IMR-90 (cell line): ENCODE results near the gene ZNF407. TPM values are rescaled to one million over a fixed set of nuclear protein-coding genes. Genes with fewer than 3 reads are reported as not detected.

Experiments used
- ATAC-seq: fragments of 200-7000 bp; cut with Tn5 transposase; 2 replicates; pipeline ENCODE4 v1.9.1; 2020; ENCODE audit warnings: low read depth, mild to moderate bottlenecking, moderate library complexity
- BruUV-seq: library from RNA; stranded (reverse); fragments of 400-500 nt; replicated peaks from 2 replicates; lab custom pipeline; 2021; lab: Mats Ljungman, UMichigan
- CTCF ChIA-PET: fragments of 300-600 bp; formaldehyde crosslinking; extraction: SDS; loops from one replicate; lab custom pipeline; 2021; ENCODE audit warnings: antibody characterized with exemption; lab: Yijun Ruan, JAX
- POLR2A ChIA-PET: fragments of 300-600 bp; sonication (Branson Sonifier 250); formaldehyde crosslinking; loops from one replicate; lab custom pipeline; 2022; ENCODE audit warnings: antibody characterized with exemption; ENCODE audit not compliant: unreplicated experiment; lab: Charles Lee
- DNase-seq: peaks from one replicate; pipeline ENCODE4 v3.0.0; 2013
- H2AFZ ChIP-seq: replicated peaks from 2 replicates; pipeline ENCODE3; 2013; ENCODE audit warnings: low read length, mild to moderate bottlenecking; ENCODE audit not compliant: poor library complexity
- H2AK5ac ChIP-seq: 2 replicates; pipeline ENCODE4 v1.6.1; 2013; ENCODE audit warnings: low read depth, low read length, inconsistent platforms
- H2AK9ac ChIP-seq: replicated peaks from 2 replicates; pipeline ENCODE3; 2013; ENCODE audit warnings: mild to moderate bottlenecking, low read depth, low read length, moderate library complexity; ENCODE audit not compliant: poor library complexity
- H2BK120ac ChIP-seq: 2 replicates; pipeline ENCODE4 v1.6.1; 2013; ENCODE audit warnings: low read depth, low read length, inconsistent platforms
- H2BK15ac ChIP-seq: 3 replicates; pipeline ENCODE4 v1.6.1; 2013; ENCODE audit warnings: low read depth, low read length, inconsistent platforms
- H2BK20ac ChIP-seq: 2 replicates; pipeline ENCODE4 v1.6.1; 2013; ENCODE audit warnings: low read depth, mild to moderate bottlenecking, inconsistent platforms, low read length, moderate library complexity
- H2BK5ac ChIP-seq: 2 replicates; pipeline ENCODE4 v1.6.1; 2013; ENCODE audit warnings: mild to moderate bottlenecking, low read depth, low read length, inconsistent platforms; ENCODE audit not compliant: poor library complexity, severe bottlenecking
- H3K14ac ChIP-seq: replicated peaks from 2 replicates; pipeline ENCODE4 v1.6.1; 2013; ENCODE audit warnings: low read depth, low read length, inconsistent platforms
- H3K18ac ChIP-seq: 2 replicates; pipeline ENCODE4 v1.6.1; 2013; ENCODE audit warnings: low read depth, low read length, control low read depth
- H3K23ac ChIP-seq: 2 replicates; pipeline ENCODE4 v1.6.1; 2013; ENCODE audit warnings: low read depth, low read length, inconsistent platforms
- H3K27ac ChIP-seq: 2 replicates; pipeline ENCODE4 v1.5.1; 2013; ENCODE audit warnings: mild to moderate bottlenecking, control low read depth, low read length; ENCODE audit not compliant: insufficient read depth
- H3K27me3 ChIP-seq: 2 replicates; pipeline ENCODE4 v1.6.1; 2013; ENCODE audit warnings: low read length; ENCODE audit not compliant: control insufficient read depth, insufficient read depth
- H3K36me3 ChIP-seq: 2 replicates; pipeline ENCODE4 v1.6.1; 2013; ENCODE audit warnings: low read length, mixed read lengths; ENCODE audit not compliant: control insufficient read depth, insufficient read depth
- H3K4ac ChIP-seq: 2 replicates; pipeline ENCODE4 v1.6.1; 2013; ENCODE audit warnings: low read depth, low read length, inconsistent platforms
- H3K4me1 ChIP-seq: 2 replicates; pipeline ENCODE4 v1.6.1; 2013; ENCODE audit warnings: low read length, mixed read lengths; ENCODE audit not compliant: control insufficient read depth, insufficient read depth
- H3K4me2 ChIP-seq: 2 replicates; pipeline ENCODE4 v1.6.1; 2013; ENCODE audit warnings: low read depth, mild to moderate bottlenecking, control low read depth, low read length, moderate library complexity
- H3K4me3 ChIP-seq: 2 replicates; pipeline ENCODE4 v1.5.1; 2013; ENCODE audit warnings: low read depth, mild to moderate bottlenecking, control low read depth, low read length, moderate library complexity; ENCODE audit not compliant: insufficient read depth
- H3K56ac ChIP-seq: 2 replicates; pipeline ENCODE4 v1.6.1; 2013; ENCODE audit warnings: low read length, inconsistent platforms; ENCODE audit not compliant: insufficient read depth; ENCODE audit errors: extremely low read depth
- H3K79me1 ChIP-seq, 2 experiments: 2 replicates each; pipeline ENCODE4 v1.6.1; 2013; ENCODE audit warnings: low read length in 2 of 2, inconsistent platforms in 1 of 2, low read depth in 1 of 2
- H3K9ac ChIP-seq: 2 replicates; pipeline ENCODE4 v1.6.1; 2013; ENCODE audit warnings: low read depth, low read length, control low read depth
- H3K9me1 ChIP-seq: 2 replicates; pipeline ENCODE4 v1.6.1; 2013; ENCODE audit warnings: low read length, inconsistent platforms; ENCODE audit not compliant: insufficient read depth
- H3K9me3 ChIP-seq: 2 replicates; pipeline ENCODE4 v1.6.1; 2013; ENCODE audit warnings: low read length; ENCODE audit not compliant: control insufficient read depth, insufficient read depth
- H4K20me1 ChIP-seq: 2 replicates; pipeline ENCODE4 v1.6.1; 2013; ENCODE audit warnings: low read length, inconsistent platforms; ENCODE audit not compliant: insufficient read depth
- H4K5ac ChIP-seq: 2 replicates; pipeline ENCODE4 v1.6.1; 2013; ENCODE audit warnings: mild to moderate bottlenecking, low read depth, low read length, control low read depth
- H4K8ac ChIP-seq, 2 experiments: 2 replicates each; pipeline ENCODE4 v1.6.1; 2013; ENCODE audit warnings: low read depth in 2 of 2, low read length in 2 of 2, control low read depth in 1 of 2, inconsistent platforms in 1 of 2
- H4K91ac ChIP-seq: 2 replicates; pipeline ENCODE4 v1.6.1; 2013; ENCODE audit warnings: low read depth, low read length, inconsistent platforms; ENCODE audit not compliant: insufficient read depth
- CHD1 ChIP-seq: IDR thresholded peaks from 2 replicates; pipeline ENCODE4 v1.6.1; 2012; ENCODE audit warnings: low read depth, low read length, improper control_type of control experiment
- CTCF ChIP-seq: conservative IDR thresholded peaks from 2 replicates; pipeline ENCODE4 v1.5.1; 2012; ENCODE audit warnings: mild to moderate bottlenecking, low read depth, low read length, improper control_type of control experiment
- MAZ ChIP-seq: IDR thresholded peaks from 2 replicates; pipeline ENCODE4 v1.6.1; 2012; ENCODE audit warnings: low read depth, mild to moderate bottlenecking, low read length, improper control_type of control experiment, moderate library complexity, borderline replicate concordance
- MXI1 ChIP-seq: IDR thresholded peaks from 2 replicates; pipeline ENCODE4 v1.6.1; 2012; ENCODE audit warnings: low read depth, mild to moderate bottlenecking, low read length, moderate library complexity, borderline replicate concordance
- RCOR1 ChIP-seq: IDR thresholded peaks from 2 replicates; pipeline ENCODE4 v1.6.1; 2012; ENCODE audit warnings: mild to moderate bottlenecking, low read length, improper control_type of control experiment; ENCODE audit not compliant: insufficient replicate concordance
- RFX5 ChIP-seq: IDR thresholded peaks from 2 replicates; pipeline ENCODE4 v1.8.0; 2012; ENCODE audit warnings: low read depth, mild to moderate bottlenecking, low read length, moderate library complexity
- WGBS, 2 experiments: methylation state at CpG; one replicate each; pipeline versions ENCODE4 v1.1.5 to v1.1.7; 2013; ENCODE audit warnings: missing lambda C conversion rate in 2 of 2; ENCODE audit not compliant: insufficient read length in 1 of 2; ENCODE audit errors: extremely low coverage in 2 of 2; 5-methylcytosine and 5-hydroxymethylcytosine counted together
- dilution Hi-C: fragments of 300-500 bp; cut with HindIII; formaldehyde crosslinking; loops from one replicate; pipeline ENCODE4 v1.14.3; 2018; ENCODE audit warnings: low sequenced_read_pairs; ENCODE audit not compliant: unreplicated experiment
- in situ Hi-C: fragments of 300-500 bp; cut with MboI; formaldehyde crosslinking; loops from 3 replicates; pipeline ENCODE4 v1.14.3; 2019; ENCODE audit warnings: low sequenced_read_pairs, inconsistent platforms, mixed read lengths
- intact Hi-C: fragments of 100-400 bp; cut with micrococcal nuclease; formaldehyde crosslinking; loops from 2 replicates; pipeline ENCODE4 v1.10.0; 2022
- polyA plus RNA-seq, 3 experiments: library from polyadenylated mRNA; depleted of rRNA; stranded (reverse); fragments of >200 nt; gene quantifications; 2 replicates each; pipeline ENCODE4 v1.2.3, GENCODE V29; 2012; ENCODE audit warnings: low replicate concordance in 1 of 3
- total RNA-seq: library from RNA; depleted of rRNA; stranded (reverse); fragments of >200 nt; gene quantifications from 2 replicates; pipeline ENCODE4 v1.2.3, GENCODE V29; 2012

ZNF407 gene
- total and polyA plus RNA-seq, 2 of the 4 experiments (the other 2 are of a cell fraction), result 3.1 to 20.1 TPM

- Histone ChIP-seq H3K27me3 (no peaks in the 10 kb centered on the region), H2BK120ac (no peak overlapping the region)
- dilution Hi-C loops, result no loop called here
Observed at GRCh38 chr18:74981476-74981875, 383.8 kb downstream of the ZNF407 start.

More at GRCh38 chr18:74981476-74981875, 383.8 kb downstream of the ZNF407 start:
- Histone ChIP-seq H3K4me2 (no peak overlapping the region), H2BK20ac (no peak overlapping the region), H4K5ac (no peak overlapping the region), H4K91ac (no peak overlapping the region), H3K9me1 (peaks cover 4% of the 10 kb centered on the region; the same call in 1 of the 2 replicates), H2AK9ac (no peak overlapping the region), H3K36me3 (no peaks in the 10 kb centered on the region), H3K4ac (no peak overlapping the region), H2AFZ (no peak overlapping the region), H2AK5ac (no peak overlapping the region), H3K4me1 (0 out of 2 replicates have a peak, but pooled peaks cover 1% of the 10 kb centered on the region), H3K23ac (no peak overlapping the region), H3K27ac (no peak overlapping the region), H2BK15ac (no peak overlapping the region), H4K20me1 (no peaks in the 10 kb centered on the region), H3K9me3 (no peaks in the 10 kb centered on the region), H3K18ac (no peak overlapping the region), H4K8ac (no peak overlapping the region), H3K9ac (no peak overlapping the region), H3K79me1 (0 out of 4 replicates have a peak, but pooled peaks cover 0 to 3% of the 10 kb centered on the region in 2 experiments), H3K14ac (no peak overlapping the region), H2BK5ac (no peak overlapping the region), H3K4me3 (no peak overlapping the region), H3K56ac (no peak overlapping the region)
- intact Hi-C loops, result no loop called here
- POLR2A ChIA-PET, result no interaction called here
- no peak for TF ChIP-seq RCOR1
- no peak for TF ChIP-seq MXI1
- no peak for TF ChIP-seq CTCF
- TF ChIP-seq CHD1, result no peak
- TF ChIP-seq RFX5, result no peak
- TF ChIP-seq MAZ, result no peak
- BruUV-seq, result no TSS peak
- in situ Hi-C loops, result no loop called here
- 100% methylated on average over 1 of the region's 9 CpGs; no CpG with 5 or more reads in 1 of the 2 experiments for WGBS, 2 experiments
- CTCF ChIA-PET, result no interaction called here
- DNase-seq, result no peak
- no peak for ATAC-seq
